Measurements from ENCODE around the gene PIGX.

PIGX gene

DNA sequence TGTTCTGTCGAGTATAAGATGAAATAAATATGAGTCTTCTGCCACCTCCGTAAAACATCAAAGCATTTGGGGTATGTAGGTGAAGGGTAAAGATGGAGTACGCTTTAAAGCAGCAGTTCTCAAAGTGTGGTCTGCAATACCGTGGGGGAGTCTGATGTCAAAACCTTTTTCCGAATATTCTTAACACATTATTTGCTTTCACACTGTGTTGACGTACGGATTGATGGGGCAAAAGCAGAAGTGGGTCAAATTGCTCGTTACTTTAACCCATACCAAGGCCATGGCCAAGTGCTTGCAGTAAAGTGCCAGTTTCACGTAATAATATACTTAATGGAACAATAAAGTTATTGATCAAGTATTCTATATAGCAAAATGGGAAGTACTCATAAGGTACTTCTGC is 63.8 kb downstream of the PIGX start:
- no peak for TF ChIP-seq CTCF (IDR thresholded peaks at IDR 0.05; ENCODE audit: borderline replicate concordance, insufficient read depth, low read depth, low read length)
- H3K4me3 ChIP-seq (ENCODE audit: low read depth, low read length) = no peak overlapping the region

DNA sequence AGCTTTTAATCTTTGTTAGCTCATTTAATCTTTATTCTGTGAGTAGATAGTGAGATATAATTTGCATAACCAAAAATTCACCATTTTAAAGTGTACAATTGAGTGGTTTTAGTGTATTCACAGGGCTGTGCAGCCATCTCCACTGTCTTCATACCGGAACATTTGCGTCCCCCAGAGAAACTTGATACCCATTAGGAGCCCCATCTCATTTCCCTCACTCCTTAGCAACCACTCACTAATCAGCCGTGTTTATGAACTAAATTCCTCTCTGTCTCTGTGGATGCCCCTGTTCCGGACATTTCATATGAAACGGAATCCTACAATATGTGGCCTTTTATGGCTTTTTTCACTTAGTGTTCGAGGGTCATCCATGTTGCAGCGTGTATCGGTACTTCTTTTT is 65.7 kb downstream of the PIGX start:
- no peak for TF ChIP-seq CTCF (IDR thresholded peaks at IDR 0.05; ENCODE audit: borderline replicate concordance, insufficient read depth, low read depth, low read length)
- H3K4me3 ChIP-seq (ENCODE audit: low read depth, low read length) = no peak overlapping the region

DNA sequence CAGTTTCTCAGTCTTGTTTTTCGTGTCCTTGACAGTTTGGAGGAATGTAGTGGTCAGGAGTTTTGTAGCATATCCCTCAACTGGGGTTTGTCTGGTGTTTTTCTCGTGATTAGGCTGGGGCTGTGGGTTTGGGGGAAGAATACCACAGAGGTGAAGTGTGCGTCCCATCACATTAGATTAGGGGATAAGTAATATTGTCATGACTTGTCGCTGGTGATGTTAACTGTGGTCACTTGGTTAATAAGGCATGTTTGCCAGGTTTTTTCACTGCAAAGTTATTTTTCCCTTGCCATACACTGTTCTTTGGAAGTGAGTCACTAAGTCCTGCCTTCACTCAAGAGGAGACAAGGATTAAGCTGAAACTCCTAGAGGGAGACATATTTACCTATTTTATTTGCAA is 66.6 kb downstream of the PIGX start:
- no peak for TF ChIP-seq CTCF (IDR thresholded peaks at IDR 0.05; ENCODE audit: borderline replicate concordance, insufficient read depth, low read depth, low read length)
- no peak overlapping the region for H3K4me3 ChIP-seq (ENCODE audit: low read depth, low read length)

DNA sequence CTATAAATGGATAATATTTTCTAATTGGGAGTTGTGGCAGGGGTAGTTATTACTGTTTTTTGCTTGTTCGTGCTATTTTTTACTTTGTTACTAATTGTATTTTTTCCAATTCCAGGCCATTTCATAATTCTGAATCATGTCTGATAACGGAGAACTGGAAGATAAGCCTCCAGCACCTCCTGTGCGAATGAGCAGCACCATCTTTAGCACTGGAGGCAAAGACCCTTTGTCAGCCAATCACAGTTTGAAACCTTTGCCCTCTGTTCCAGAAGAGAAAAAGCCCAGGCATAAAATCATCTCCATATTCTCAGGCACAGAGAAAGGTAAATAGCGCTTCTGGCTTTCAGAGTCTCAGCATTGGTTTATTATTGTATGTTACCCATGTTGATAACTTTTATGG is 70.3 kb downstream of the PIGX start:
- TF ChIP-seq CTCF (IDR thresholded peaks at IDR 0.05; ENCODE audit: borderline replicate concordance, insufficient read depth, low read depth, low read length) = no peak
- no peak overlapping the region for H3K4me3 ChIP-seq (ENCODE audit: low read depth, low read length)
